ENCODE data around the gene RFLNA.

RFLNA gene

GRCh38 chr12:124334266-124334665, 39.4 kb downstream of the RFLNA start:
- no peaks in the 10 kb centered on the region for H3K9me3 ChIP-seq (ENCODE audit: insufficient read depth, low read length)
- no peak overlapping the region for H3K9ac ChIP-seq (ENCODE audit: low read length)
- TF ChIP-seq EZH2phosphoT487 (IDR thresholded peaks at IDR 0.05; ENCODE audit: low read depth): no peak
- no peak for TF ChIP-seq CTCF (IDR thresholded peaks at IDR 0.05; ENCODE audit: low read depth, low read length)
- no peaks in the 10 kb centered on the region for H4K20me1 ChIP-seq (ENCODE audit: insufficient read depth, low read length)
- no peak overlapping the region for H3K4me3 ChIP-seq (ENCODE audit: low read length)
- H3K4me2 ChIP-seq (ENCODE audit: low read length): no peak overlapping the region
- no peak overlapping the region for H3K27ac ChIP-seq (ENCODE audit: low read length)
- no peaks in the 10 kb centered on the region for H3K4me1 ChIP-seq (ENCODE audit: low read length)
- H2AFZ ChIP-seq (ENCODE audit: low read depth, low read length): no peak overlapping the region
- H3K27me3 ChIP-seq (ENCODE audit: low read depth, low read length): no peaks in the 10 kb centered on the region
- H3K79me2 ChIP-seq (ENCODE audit: low read length): no peaks in the 10 kb centered on the region
- peaks cover 35% of the 10 kb centered on the region for H3K36me3 ChIP-seq (replicated peaks; ENCODE audit: low read depth, low read length)

GRCh38 chr12:124334976-124335375, 40.1 kb downstream of the RFLNA start:
- Histone ChIP-seq H3K27me3 (ENCODE audit: low read depth, low read length) (no peaks in the 10 kb centered on the region), H3K36me3 (replicated peaks; ENCODE audit: low read depth, low read length) (peaks cover 35% of the 10 kb centered on the region), H3K27ac (ENCODE audit: low read length) (no peak overlapping the region), H3K4me1 (ENCODE audit: low read length) (no peaks in the 10 kb centered on the region), H3K4me2 (ENCODE audit: low read length) (no peak overlapping the region), H3K79me2 (ENCODE audit: low read length) (no peaks in the 10 kb centered on the region), H3K9me3 (ENCODE audit: insufficient read depth, low read length) (no peaks in the 10 kb centered on the region), H2AFZ (ENCODE audit: low read depth, low read length) (no peak overlapping the region), H4K20me1 (ENCODE audit: insufficient read depth, low read length) (no peaks in the 10 kb centered on the region), H3K9ac (ENCODE audit: low read length) (no peak overlapping the region), H3K4me3 (ENCODE audit: low read length) (no peak overlapping the region)
- no peak for TF ChIP-seq EZH2phosphoT487 (IDR thresholded peaks at IDR 0.05; ENCODE audit: low read depth)
- no peak for TF ChIP-seq CTCF (IDR thresholded peaks at IDR 0.05; ENCODE audit: low read depth, low read length)

DNA sequence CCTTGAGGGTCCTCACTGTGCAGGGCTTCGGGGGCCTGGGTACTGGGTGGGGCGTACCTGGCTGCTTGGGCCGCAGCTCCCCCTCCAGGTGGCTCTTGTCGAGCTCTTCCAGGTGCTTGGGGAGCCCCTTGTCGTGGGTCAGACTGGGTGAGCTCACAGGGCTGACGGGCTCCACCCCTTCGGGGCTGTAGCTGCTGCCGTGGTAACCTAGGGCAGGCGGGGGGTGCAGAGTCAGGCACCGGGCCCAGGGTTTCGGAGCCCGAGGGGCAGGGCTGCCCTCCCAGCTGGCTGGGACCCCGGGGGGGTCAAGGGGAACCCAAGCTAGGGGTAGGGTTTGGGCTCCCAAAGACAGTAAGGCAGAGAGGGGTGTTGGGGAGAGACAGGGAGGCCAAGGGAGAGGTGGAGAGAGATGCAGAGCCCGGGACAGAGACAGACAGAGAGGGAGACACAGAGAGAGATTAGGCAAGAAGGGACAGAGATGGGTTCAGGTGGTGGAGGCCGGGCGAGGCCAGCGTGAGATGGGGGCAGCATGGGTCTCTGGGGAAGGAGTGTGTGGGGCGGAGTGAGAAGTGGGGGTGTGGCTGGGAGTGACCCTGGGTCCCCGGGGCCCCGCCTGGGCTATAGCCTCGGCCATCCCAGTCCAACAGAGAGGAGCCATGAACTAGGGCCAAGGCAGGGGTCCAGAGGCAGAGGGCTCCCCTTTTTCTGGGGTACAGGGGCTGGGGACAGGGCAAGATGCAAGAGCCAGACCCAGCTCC, 40.7 kb downstream of the RFLNA start:
- no peak overlapping the region for H3K9ac ChIP-seq (ENCODE audit: low read length)
- no peaks in the 10 kb centered on the region for H4K20me1 ChIP-seq (ENCODE audit: insufficient read depth, low read length)
- H2AFZ ChIP-seq (ENCODE audit: low read depth, low read length): no peak overlapping the region
- H3K4me2 ChIP-seq (ENCODE audit: low read length): no peak overlapping the region
- H3K27me3 ChIP-seq (ENCODE audit: low read depth, low read length): no peaks in the 10 kb centered on the region
- H3K9me3 ChIP-seq (ENCODE audit: insufficient read depth, low read length): no peaks in the 10 kb centered on the region
- H3K79me2 ChIP-seq (ENCODE audit: low read length): no peaks in the 10 kb centered on the region
- peaks cover 32% of the 10 kb centered on the region for H3K36me3 ChIP-seq (replicated peaks; ENCODE audit: low read depth, low read length)
- H3K27ac ChIP-seq (ENCODE audit: low read length): no peak overlapping the region
- H3K4me3 ChIP-seq (ENCODE audit: low read length): no peak overlapping the region
- H3K4me1 ChIP-seq (ENCODE audit: low read length): no peaks in the 10 kb centered on the region
- no peak for TF ChIP-seq EZH2phosphoT487 (IDR thresholded peaks at IDR 0.05; ENCODE audit: low read depth)
- no peak for TF ChIP-seq CTCF (IDR thresholded peaks at IDR 0.05; ENCODE audit: low read depth, low read length)

- TF ChIP-seq CTCF (IDR thresholded peaks at IDR 0.05; ENCODE audit: low read depth, low read length): no peak
- no peak for TF ChIP-seq EZH2phosphoT487 (IDR thresholded peaks at IDR 0.05; ENCODE audit: low read depth)
- H3K79me2 ChIP-seq (ENCODE audit: low read length): no peaks in the 10 kb centered on the region
- H3K27ac ChIP-seq (ENCODE audit: low read length): no peak overlapping the region
- no peaks in the 10 kb centered on the region for H3K4me1 ChIP-seq (ENCODE audit: low read length)
- no peak overlapping the region for H3K9ac ChIP-seq (ENCODE audit: low read length)
- H3K4me2 ChIP-seq (ENCODE audit: low read length): no peak overlapping the region
- H3K36me3 ChIP-seq (replicated peaks; ENCODE audit: low read depth, low read length): peaks cover 33% of the 10 kb centered on the region
- H3K4me3 ChIP-seq (ENCODE audit: low read length): no peak overlapping the region
- H2AFZ ChIP-seq (ENCODE audit: low read depth, low read length): no peak overlapping the region
- H3K27me3 ChIP-seq (ENCODE audit: low read depth, low read length): no peaks in the 10 kb centered on the region
- H3K9me3 ChIP-seq (ENCODE audit: insufficient read depth, low read length): no peaks in the 10 kb centered on the region
- no peaks in the 10 kb centered on the region for H4K20me1 ChIP-seq (ENCODE audit: insufficient read depth, low read length)
Measured at GRCh38 chr12:124336184-124336437, 41.2 kb downstream of the RFLNA start.
